ENCODE results near the gene MYH15.

Gene MYH15

DNA sequence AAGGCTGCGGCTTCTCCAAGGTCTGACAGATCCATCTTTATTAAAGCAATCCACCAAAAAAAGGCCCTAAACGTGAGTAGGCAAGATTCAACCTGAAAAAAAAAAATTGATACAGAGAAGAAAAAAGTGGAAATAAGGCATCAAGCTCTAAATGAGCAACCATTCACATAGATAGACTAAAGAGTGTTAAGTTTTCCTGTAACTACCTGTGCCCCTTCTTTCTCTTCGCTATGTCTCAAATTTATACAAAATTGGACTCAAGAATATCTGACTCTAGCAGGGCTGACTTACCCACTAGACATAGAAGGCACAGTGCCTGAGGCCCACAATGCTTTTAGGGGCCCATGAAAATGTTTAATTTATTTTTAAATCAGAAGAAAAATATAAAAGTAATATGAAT is at the start of gene MYH15:
Gene MYH15, minus strand, starts transcription at position 101 of the 400 bp plus-strand sequence. Its CDS starts 66 bp downstream, at position 35.
- no peak for DNase-seq

DNA sequence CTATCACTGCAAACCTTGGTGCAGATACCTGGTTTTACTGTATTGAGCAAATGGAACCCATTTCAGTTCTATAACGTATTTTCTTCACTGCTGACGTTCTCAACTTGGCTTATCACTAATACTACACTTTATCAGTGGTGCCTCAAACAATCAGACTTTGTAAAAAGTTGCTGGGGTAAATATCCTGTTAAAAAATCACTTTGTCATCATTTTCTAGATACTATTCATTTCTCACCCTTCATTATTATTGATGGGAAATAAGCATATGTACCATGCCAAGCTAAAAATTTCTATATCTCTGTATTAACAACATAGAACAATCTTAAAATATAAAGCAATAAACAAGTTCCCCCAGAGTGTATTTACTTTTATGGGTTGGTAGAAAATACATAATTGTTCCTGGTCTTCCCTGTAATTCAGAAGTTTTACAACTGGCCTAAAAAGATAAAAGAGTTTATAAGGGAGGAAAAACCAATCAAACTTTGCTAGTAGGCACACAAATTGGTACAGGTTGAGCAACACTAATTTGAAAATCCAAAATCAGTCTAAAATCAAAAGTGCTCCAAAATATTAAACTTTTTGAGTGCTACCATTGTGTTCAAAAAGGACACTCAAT is 45.7 kb upstream of the MYH15 start:
- DNase-seq: no peak

DNA sequence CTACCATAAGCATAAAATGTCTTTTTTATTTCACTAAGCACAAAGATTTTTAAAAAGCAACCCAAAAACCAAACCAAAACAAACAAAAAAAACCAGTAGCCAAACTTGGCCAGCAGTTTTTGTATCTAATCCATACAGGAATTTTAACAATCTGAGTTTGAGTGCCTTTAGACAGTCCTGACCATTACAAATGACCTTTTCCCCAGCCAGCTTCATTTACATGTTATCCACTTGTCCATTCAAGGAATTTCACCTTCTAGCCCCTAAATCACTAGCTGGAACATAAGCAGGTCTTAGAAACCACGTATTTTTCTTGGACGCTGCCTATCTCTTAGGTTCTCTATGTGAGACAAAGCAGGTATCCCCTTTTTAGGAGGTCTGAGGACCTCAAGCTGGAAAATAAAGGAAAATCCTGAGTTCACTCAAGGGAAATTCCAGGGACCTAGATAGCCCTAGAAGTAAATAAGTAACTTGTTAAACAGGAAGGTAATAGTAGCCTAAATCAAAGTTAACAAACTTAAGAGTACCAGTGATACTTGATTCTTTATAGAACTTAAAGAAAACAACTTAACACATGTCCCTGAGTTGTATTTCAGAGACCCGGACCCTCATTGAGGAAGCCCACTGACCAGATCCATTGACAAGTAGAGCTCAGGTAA is 44.6 kb upstream of the MYH15 start:
- no peak for DNase-seq

DNA sequence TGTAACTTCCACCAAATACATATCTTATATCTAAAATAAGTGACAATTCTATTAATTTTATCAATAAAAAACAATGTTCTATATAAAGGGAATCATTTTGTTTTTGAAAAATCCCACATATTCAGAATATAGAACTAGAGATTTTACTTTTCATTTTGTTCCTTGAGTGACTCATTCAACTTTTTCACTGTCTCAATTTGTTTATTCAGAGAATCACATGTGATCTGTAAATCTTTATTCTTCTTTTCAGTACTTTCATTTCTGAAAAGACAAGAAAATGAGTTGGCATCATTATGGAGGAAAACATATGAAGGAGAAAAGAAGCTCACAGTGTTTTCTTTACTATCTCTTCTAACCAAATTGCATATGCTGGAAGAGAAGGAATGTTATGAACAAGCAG is 43.8 kb upstream of the MYH15 start:
- DNase-seq: no peak

DNA sequence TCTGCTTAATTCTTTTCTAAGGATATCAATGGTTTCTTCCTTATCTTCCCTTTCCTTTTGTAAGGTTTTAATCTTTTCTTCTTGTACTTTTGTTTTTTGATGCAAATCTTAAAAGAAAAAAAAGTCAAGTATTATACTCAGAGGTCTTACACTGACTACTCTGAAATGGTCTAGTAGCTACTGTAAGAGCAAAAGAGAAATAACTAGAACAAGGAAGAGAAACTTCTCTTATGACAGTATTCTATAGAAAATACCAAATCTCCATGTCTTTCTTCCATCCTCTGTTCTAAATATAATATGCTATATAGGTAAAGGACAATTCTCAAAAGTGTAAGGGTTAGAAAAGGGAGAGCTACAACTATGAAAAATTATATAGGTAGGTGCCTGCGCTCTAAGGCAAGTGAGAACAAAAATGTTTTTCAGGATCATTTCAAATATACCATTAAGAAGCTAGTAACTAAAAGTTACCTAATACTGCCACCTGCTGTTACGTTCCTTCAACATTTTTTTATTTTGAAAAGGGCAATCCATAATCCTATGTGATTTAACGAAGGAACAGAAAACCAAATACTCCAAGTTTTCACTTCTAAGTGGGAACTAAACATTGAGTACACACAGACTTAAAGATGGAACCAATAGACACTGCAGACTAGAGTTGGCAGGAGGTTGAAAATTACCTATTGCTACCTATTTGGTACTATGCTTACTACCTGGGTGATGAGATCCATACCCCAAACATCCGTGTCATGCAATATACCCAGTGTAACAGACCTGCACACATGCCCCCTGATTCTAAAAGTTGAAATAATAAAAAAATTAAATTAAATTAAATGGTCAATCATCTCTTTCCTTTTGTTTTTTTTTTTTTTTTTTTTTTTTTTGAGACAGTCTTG is 42.1 kb upstream of the MYH15 start:
- peak; percentile 5 for DNase-seq

DNA sequence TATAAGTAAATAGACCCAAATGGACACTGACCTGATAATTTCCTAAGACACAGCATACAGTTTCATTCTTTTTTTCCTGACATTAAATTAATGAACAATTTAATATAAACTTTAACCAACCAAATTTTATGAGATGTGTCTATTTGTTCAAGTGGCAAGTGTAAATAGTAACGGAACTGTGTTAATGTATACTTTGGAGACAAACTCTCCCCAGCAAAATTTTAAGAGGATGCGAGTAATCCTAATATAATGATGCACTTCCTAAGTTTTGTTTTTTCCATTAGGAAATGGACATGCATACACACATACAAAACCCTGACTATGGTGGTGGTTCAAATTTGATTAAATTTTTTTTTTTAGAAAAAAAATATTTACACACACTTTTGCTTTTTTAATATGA is 38.5 kb upstream of the MYH15 start:
- DNase-seq: no peak

DNA sequence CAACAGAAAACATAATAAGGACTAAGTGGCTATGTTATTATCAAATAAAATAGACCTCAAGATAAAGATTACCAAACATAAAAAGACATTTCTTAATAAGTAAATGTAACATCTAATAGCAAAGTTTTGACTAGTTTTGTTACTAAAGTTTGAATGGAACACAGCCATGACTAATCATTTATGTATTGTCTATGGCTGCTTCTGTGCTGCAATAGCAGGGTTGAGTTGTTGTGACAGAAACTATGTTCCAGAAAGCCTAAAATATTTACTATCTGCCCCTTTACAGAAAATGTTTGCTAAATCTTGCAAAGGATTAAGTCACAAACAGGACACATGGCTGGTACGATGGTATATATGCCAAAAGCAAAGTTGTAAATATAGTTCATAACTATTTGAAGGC is 37.9 kb upstream of the MYH15 start:
- no peak for DNase-seq

DNA sequence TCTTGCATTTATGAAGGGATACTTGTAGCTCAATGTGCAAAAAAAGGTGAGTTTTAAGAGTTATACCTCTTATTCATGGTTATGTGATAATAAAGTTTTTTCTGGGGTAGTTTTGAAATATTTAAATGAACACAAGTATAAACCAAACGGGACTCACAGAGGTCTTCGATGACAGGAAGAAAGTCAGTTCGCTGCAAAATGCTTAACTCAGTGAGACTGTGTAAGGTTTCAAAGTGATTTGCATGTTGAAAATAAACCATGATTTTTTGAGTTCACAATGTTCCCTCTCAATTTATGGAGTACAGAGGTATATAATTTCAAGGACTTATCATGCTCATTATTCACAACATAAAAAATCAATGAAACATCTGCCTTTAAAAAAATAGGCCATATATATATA is 36.3 kb upstream of the MYH15 start:
- no peak for DNase-seq

DNA sequence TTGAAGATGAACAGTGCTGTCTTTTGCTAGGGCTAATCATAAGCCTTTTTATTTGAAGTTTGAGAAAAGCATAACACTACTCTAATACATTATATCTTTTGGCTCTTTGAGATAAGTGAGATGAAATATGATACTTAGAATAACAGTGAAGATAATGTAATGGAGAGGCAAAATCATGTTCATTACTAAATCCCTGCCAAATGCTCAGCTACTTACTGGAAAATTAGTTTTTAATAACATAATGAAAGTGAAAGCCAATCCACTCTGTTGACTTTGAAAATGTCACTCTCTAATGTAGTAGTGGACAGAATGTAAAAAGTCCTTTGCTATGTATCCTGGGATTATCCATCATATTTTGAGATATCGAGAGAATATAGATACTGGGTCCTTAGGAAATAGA is 35.9 kb upstream of the MYH15 start:
- no peak for DNase-seq

DNA sequence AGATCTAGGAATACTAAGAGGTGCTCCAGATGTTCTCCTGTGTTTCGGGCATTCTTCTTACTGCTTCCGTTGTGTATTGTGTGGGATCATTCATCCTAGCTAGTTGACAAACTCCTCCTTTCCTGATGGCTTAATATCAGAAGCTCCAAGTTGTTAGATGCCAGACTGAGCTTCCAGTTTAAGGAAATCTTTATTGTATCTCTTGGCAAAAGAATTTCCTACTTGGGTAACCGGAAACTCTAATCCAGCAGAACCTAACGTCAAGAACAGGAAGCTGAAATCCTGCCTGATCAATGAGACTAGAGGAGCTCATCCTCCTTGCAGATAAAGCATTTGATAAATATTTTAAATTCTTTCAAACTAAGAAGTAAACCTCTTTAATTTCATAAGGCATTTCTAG is 27.7 kb upstream of the MYH15 start:
- DNase-seq: no peak

DNA sequence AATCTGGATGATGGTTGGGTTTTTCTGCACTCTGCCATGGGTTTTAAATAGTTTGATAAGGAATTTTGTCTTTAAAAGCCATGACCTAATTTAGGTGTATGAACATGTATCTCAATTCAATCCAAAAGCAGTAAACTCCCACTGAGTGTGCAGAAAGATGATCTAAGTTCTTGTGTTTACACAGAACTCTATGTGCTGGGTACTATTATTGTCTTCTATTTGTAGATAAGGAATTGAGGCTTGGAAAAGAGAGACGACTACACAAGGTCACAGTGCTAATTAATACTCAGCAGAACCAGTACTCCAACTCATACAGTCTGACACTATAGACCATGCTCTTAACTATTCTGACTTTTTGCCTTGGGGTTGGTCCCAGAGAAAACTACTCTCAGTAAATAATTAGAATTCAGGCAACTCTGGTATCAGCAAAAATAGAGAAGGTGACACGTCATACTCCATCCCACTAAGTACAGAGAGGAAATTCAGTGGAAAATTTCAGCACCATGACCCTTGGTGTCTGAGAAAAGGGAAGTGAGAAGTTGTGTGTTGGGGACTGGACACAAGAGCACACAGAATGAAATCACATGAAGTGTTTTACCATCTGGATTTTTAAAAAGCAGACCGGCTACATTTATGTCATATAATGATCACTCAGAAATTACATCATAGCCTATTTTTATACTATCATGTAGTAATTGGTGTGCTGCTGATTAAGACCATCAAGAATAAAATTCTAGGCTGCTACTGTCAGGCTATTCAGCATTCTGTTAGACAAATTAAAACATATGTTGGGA is 18.3 kb upstream of the MYH15 start:
- DNase-seq: no peak

DNA sequence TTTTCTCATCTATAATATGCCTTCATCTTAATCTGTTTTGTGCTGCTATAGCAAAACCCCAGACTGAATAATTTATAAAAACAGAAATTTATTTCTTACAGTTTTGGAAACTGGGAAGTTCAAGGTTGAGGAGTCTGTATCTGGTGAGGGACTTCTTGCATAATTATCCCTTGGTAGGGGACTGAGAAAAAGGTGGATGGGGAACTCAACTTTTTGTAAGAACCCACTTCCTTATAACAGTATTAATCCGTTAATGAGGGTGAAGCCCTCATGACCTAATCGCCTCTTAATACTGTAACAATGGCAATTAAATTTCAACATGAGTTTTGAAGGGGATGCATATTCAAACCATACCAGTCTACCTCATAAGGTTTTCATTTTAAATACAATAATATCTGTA is 17.4 kb upstream of the MYH15 start:
- DNase-seq: no peak

DNA sequence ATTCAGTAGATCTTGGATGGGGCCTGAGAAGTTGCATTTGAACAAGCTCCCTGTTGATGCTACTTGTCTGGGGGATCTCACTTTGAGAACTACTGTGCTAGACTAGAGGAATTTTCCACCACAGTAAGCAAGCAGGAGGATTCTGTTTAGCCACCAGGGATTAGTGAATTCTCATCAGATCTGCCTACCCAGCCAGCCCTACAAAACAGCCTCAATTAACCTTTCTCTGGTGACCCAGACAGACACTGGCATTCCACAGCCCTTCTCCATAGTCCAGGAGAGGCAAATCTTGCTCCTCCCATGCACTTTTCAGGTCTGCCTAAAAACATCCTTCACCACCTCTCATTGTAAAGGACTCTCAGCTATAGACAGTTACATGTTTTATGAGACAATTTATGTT is 16.7 kb upstream of the MYH15 start:
- DNase-seq: no peak

DNA sequence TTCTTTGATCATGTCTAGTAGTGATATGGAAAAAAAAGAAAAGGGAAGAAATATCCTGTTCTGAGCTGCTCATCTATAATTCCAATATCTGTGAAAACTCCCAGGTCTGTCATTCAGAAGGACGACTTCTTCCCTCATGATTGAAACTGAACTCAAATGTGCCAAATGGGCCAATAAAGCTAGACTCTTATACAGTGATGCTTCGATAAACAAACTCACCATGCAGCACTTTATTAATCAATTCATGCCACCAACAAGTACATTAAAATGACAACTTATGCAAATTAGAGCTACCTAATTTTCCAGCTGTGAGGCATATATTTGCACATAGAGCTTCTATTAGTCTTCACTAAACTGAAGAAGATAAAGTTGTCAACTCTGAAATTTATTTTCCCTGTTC is 15.6 kb upstream of the MYH15 start:
- DNase-seq: no peak

DNA sequence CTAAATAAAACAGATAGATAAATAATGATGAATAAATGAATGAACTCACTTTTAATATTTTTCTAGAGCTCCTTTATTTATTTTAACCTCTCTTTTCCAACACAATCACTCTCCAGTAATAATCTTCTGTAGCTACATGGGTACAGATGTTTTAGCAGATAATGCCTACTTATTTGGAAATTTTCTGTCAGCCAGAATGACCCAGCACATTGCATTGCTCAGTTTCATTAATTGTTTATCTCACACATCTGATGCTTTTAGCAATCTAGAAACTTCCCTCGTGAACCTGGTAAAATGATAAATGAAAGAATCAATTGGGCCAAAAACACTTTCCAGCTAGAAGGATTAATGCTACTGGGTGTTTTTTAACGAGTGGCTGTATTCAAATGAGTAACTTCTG is 14.9 kb upstream of the MYH15 start:
- DNase-seq: no peak

DNA sequence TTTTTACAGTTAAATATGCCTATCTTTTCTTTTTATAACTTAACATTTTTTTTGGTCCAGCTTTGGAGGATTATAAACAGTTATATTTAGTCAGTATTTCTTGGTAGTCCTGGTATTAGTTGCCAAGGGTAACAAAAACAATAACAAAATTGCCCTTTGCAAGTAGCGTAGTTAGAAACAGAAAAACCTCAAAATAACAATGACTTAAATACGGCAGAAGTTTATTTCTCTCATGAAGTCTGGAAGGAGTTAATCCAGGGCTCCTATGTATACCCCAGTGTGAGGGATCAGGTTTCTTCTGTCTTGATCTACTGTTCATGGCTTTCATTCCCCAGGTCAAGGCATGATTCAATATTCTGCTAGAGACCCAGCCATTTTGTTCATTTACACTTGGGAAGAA is 14.1 kb upstream of the MYH15 start:
- no peak for DNase-seq

DNA sequence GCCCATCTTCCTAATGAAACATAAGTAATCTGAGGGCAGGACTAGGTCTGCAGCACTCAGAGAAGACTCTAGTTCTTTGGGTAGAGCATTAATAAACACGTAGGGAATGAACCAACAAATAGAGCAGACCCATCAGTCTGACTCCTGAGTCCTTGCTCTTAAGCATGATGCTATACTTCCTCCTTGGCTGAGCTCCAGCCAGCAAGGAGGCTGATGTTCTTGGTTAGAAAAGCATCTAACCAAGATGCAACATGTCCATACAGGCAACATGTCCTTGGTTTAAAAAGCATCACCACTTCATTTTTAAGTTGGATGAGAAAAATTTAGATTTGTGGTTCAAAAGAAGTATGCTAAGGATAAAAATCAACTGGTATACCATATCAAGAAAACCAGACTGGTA is 8.5 kb upstream of the MYH15 start:
- DNase-seq: no peak

DNA sequence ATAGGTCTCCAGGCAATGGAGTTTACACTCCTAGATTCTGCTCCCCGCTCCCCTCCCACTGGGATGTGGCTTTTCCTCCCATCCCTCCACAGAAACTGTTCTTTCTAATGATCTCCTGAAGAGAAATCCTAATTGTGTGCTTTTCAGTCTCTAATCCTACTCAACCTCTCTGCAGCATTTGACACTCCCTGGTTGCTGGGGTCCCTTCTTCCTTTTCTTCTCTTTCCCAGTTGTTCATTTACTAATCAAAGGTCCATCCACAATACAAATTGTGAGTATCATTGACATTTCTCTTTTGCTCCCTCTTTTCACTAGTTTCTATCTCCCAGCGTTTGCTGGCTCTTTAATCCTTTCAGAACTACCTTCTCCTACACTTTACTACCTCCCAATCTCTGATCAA is 6.5 kb upstream of the MYH15 start:
- DNase-seq: no peak

DNA sequence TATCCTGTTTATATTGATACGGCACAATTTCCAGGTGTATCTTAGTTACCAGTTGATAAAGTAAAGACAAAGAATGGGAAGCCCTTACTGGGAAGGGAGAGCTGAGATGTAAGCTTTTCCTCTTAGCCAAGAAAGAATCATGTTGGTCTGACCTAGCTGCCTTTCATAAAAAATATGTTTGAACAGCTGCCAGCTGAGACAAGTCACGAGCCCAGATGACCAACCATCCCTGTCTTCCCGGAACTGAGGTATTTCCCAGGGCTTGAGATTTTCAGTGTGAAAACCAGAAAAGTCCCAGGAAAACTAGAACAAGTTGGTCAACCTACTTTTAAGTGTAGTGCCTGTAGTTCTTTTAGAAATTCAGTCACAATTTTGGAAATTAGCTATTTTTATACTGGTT is 3.6 kb upstream of the MYH15 start:
- no peak for DNase-seq

DNA sequence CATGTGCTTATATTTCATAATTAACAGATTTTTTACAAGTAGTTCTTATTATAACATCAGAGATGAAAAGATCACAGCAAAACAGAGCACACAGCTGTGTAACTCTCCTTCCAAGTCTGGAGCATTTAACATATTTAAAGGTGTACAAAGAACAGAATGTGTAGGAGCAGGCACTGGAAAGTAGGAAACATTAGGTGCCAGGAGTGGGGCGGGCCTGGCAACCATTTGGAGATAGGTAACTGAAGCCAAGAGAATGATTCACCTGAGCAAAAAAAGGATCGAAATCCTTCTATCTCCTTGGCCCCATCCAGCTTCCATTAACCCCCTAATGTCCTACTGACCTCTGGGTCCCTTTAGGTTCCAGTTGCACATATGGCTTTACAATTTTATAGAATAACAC is 2.3 kb upstream of the MYH15 start:
- no peak for DNase-seq

DNA sequence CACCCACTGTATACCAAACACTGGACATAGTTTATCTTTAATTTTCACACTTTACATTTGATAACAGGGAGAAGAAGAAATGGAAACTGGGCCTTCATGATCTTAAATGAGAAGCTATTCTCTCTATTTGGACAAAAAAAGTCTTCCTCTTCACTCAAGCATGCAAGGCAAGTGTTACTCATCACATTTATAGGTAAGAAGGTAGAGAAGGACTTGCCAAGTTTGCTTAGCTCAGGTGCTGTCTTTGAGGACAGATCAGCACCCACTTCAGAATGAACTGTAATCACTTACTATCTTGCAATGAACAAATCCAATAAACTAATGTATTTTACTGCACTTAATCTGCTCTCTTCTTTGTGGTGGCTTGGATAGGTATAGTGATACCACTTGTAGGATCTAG is 1.1 kb upstream of the MYH15 start:
- no peak for DNase-seq

DNA sequence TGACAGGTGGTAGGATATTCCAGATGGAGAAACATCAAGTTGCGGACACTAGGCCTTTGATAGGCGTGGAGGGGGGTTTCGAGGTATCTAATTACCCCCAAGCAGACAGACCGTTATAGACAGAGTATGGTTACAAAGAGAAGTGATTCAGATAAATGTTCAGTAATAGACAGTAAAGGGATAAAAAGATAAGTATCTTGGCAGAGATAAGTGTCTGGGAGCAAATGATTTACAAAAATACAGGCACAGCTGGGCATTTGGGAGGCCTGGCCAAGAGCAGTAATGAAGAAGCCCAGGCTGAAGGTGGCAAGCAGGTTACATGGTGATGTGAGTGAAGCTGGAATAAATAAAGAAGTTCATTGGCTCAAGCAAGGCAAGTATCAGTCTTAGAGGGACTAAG is 659 bp upstream of the MYH15 start:
- DNase-seq: no peak

DNA sequence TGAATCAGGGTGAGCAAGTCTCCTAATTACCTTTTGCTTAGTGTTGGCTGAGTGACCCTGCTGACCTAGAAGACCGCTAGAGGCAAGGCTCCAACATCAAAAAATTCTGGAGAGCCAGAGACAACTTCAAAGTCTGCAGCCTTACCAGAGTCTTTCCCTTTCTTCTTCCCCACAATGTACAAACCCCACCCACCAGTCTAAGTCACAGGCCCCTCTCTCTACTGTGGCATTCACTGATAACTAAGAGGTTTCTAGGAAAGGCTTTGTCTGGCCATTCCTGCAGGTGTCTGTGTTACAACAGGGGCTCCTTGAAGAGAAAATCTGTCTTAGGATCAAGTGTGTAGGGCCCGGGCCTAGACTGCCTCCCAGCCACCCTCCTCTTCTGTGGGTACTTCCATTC is 525 bp downstream of the MYH15 start:
- DNase-seq: no peak
